Heart left ventricle (tissue), 16 donors: ENCODE measurements around the gene MSI2. TPM values are rescaled to one million over a fixed set of nuclear protein-coding genes. Genes with fewer than 3 reads are reported as not detected.

Experiments used
- ATAC-seq, 4 donors: fragments of 200-7000 bp; cut with Tn5 transposase; one replicate each; pipeline ENCODE4 v1.9.1; 2020 to 2022; ENCODE audit warnings: moderate library complexity in 4 of 4, mild to moderate bottlenecking in 3 of 4, moderate number of reproducible peaks in 1 of 4
- DNase-seq, 5 donors: peaks; one replicate each; pipeline ENCODE4 v3.0.0-alpha.2; 2020
- H3K27ac ChIP-seq, 12 donors: fragments of 200-600 bp; sonication (generic) in 4 of 12; one replicate each; pipeline versions ENCODE4 v1.5.0 to v1.8.0; 2016 to 2022; ENCODE audit warnings: mild to moderate bottlenecking in 2 of 12
- H3K27me3 ChIP-seq, 9 donors: fragments of 200-600 bp; sonication (generic) in 2 of 9; one replicate each; pipeline versions ENCODE4 v1.5.1 to v1.8.0; 2016 to 2022; ENCODE audit warnings: mild to moderate bottlenecking in 3 of 9
- H3K36me3 ChIP-seq, 9 donors: fragments of 200-600 bp; sonication (generic) in 2 of 9; one replicate each; pipeline versions ENCODE4 v1.5.0 to v1.8.0; 2018 to 2022; ENCODE audit warnings: mild to moderate bottlenecking in 2 of 9
- H3K4me1 ChIP-seq, 12 donors: fragments of 200-600 bp; sonication (generic) in 4 of 12; one replicate each; pipeline versions ENCODE4 v1.5.0 to v1.8.0; 2016 to 2022; ENCODE audit warnings: mild to moderate bottlenecking in 3 of 12
- H3K4me3 ChIP-seq, 12 donors: fragments of 200-600 bp; sonication (generic) in 4 of 12; one replicate each; pipeline versions ENCODE4 v1.5.0 to v1.8.0; 2017 to 2022; ENCODE audit warnings: mild to moderate bottlenecking in 9 of 12, moderate library complexity in 4 of 12
- H3K9me3 ChIP-seq, 12 donors: fragments of 200-600 bp; sonication (generic) in 4 of 12; one replicate each; pipeline versions ENCODE4 v1.5.0 to v1.8.0; 2016 to 2022; ENCODE audit warnings: mild to moderate bottlenecking in 1 of 12
- CTCF ChIP-seq, 12 donors: fragments of 200-600 bp; sonication (generic) in 4 of 12; IDR thresholded peaks; one replicate each; pipeline versions ENCODE4 v1.5.0 to v1.8.0; 2018 to 2022; ENCODE audit warnings: antibody characterized with exemption in 12 of 12, mild to moderate bottlenecking in 5 of 12
- POLR2A ChIP-seq, 2 donors: fragments of 450-650 bp; IDR thresholded peaks; one replicate each; pipeline ENCODE4 v1.6.1; 2017; ENCODE audit warnings: antibody characterized with exemption in 2 of 2, mild to moderate bottlenecking in 2 of 2, moderate library complexity in 2 of 2
- WGBS, 4 donors: extraction: QIAGEN DNeasy Blood & Tissue Kit in 2 of 4; methylation state at CpG; one replicate each; pipeline versions ENCODE4 v1.1.5 to v1.1.7; 2013 to 2018; 5-methylcytosine and 5-hydroxymethylcytosine counted together
- intact Hi-C, 10 donors: fragments of 100-400 bp; cut with DNase I; formaldehyde crosslinking; loops; one replicate each; pipeline versions ENCODE4 v1.11.1 to v1.14.2; 2022
- polyA plus RNA-seq, 2 donors: library from polyadenylated mRNA; stranded (reverse); fragments of 200-250 nt; gene quantifications; one replicate each; pipeline ENCODE4 v1.2.3, GENCODE V29; 2013
- total RNA-seq, 9 donors: library from RNA; depleted of rRNA in 2 of 9; stranded (reverse); fragments of >200 nt in 2 of 9; fragmentation: NEBNext Ultra II Directional in 3 of 9; extraction: Animal tissue kit (Norgen Biotek cat#: 25700) in 3 of 9; gene quantifications; one replicate each; pipeline versions ENCODE4 v1.1.0 to v1.2.4, GENCODE V29; 2016 to 2023
- donor health status: ischemic (EF 13 %, LVEDD 7.1; RV severe dilation, severe dysfunction).
- donor health status: healthy with polysubstance abuse.
- donor health status: DM: no; HTN: yes; CAD: no.
- donor health status: DM: no; HTN: no; CAD: no.
- donor health status: ischemic (EF 25% LVEDD 6.9; RV normal size, moderate dysfunction).
- donor health status: ischemic (EF 25% LVEDD 5.7; RV mildly dilated, moderate dysfunction).
- donor health status: healthy.
- donor health status: DM: yes; HTN: yes; CAD: no.
- donor health status: ischemic (EF 35%, LVEDD 5.7; RV mildly dilated, moderate dysfunction).
- donor health status: nonischemic (EF 11% LVEDD 7.7; RV severe dilation, severe dysfunction).
- donor health status: DM: yes; HTN: yes; CAD: no.
- donor health status: PGD.
- donor health status: ischemic (EF 29% LVEDD 5.4; RV normal size, mild dysfunction).
- donor health status: nonischemic (EF 23%, LVEDD 6.1; RV moderate dilation, normal function).

The MSI2 gene
- total and polyA plus RNA-seq, 11 donors = 35.9 to 120 (median 104) TPM

- WGBS, 4 donors = 62 to 70% (median 65%) methylated on average over 9 of the region's 9 CpGs
- intact Hi-C loops = loop anchor here in 1 of 10 donors (10.0 kb wide), 1 partner anchor 87 kb away; the partner anchor contains the start of gene MSI2
- Histone ChIP-seq H3K27me3 (no peaks in the 10 kb centered on the region), H3K9me3 (no peaks in the 10 kb centered on the region), H3K4me3 (no peak overlapping the region), H3K36me3 (no peaks in the 10 kb centered on the region), H3K4me1 (peaks cover 0 to 63% (median 20%) of the 10 kb centered on the region in 12 donors), H3K27ac (peak overlapping the region in 2 of 12 donors; percentile 1 to 25)
- ATAC-seq (no peak), DNase-seq (no peak)
- TF ChIP-seq CTCF (IDR thresholded peaks at IDR 0.05) (no peak), POLR2A (IDR thresholded peaks at IDR 0.05) (no peak)
These were observed 85.6 kb downstream of the MSI2 start for GRCh38 chr17:57341611-57342540.

DNA sequence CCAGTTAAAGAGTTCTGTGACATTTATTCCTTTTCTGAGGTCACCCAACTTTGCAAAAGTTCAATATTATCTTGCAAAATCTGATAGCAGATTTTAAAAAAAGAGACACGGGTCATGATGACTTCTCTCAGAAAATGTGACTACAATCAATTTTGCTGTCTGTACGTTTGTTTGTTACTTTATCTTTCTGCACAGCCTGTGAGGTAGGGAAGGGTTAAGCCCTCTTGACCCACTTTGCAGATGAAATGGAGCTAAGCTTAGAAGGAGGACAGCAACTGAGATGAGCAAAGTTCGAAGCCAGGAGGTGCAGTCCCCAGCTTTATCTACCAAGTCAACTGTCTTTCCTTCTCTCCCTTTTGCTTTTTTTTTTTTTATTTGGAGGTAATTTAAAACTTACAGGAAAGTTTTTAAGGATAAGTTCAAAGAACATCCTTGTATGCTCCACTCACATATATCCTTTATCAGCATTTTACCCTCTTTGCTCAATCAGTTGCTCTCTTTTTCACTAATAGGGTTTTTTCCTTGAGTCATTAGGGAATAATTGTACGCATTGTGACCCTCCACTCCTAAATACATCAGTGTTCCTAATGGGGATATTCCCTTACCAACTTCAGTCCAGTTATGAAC is 86.8 kb downstream of the MSI2 start:
- Histone ChIP-seq H3K4me3 (no peak overlapping the region), H3K4me1 (peaks cover 0 to 51% (median 15%) of the 10 kb centered on the region in 12 donors), H3K27me3 (no peaks in the 10 kb centered on the region), H3K27ac (no peak overlapping the region), H3K36me3 (peaks cover 0 to 7% (median 4%) of the 10 kb centered on the region in 9 donors), H3K9me3 (no peaks in the 10 kb centered on the region)
- WGBS, 4 donors = 74 to 76% (median 75%) methylated on average over 4 of the region's 4 CpGs
- TF ChIP-seq POLR2A (IDR thresholded peaks at IDR 0.05) (no peak), CTCF (IDR thresholded peaks at IDR 0.05) (no peak)
- DNase-seq (no peak), ATAC-seq (no peak)
- intact Hi-C loops = loop anchor here in 1 of 10 donors (10.0 kb wide), 1 partner anchor 88 kb away; the partner anchor contains the start of gene MSI2

DNA sequence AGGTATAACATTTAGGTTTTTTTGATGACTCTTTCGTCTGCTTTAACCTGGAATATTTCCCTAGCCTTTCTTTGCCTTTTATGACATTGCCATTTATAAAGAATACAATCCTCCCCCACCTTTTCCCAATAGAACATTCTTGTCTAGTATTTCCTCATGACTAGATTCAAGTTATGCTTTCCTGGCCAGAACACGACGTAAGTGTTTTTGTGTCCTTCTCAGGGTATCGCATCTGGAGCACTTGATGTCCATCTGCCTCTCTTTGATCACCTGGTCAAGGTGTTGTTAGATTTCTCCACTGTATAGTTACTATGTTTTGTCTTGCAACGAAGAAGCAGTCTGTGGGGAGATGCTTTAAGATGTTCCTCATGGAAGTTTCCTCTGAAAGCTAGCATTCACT is 87.4 kb downstream of the MSI2 start:
- no peak overlapping the region for H3K27ac ChIP-seq
- 59 to 65% (median 60%) methylated on average over 5 of the region's 5 CpGs for WGBS, 4 donors
- H3K4me3 ChIP-seq = no peak overlapping the region
- DNase-seq (no peak), ATAC-seq (no peak)
- peaks cover 0 to 49% (median 15%) of the 10 kb centered on the region in 12 donors for H3K4me1 ChIP-seq
- no peak for TF ChIP-seq CTCF (IDR thresholded peaks at IDR 0.05)
- no peak for TF ChIP-seq POLR2A (IDR thresholded peaks at IDR 0.05)
- no peaks in the 10 kb centered on the region for H3K27me3 ChIP-seq
- H3K9me3 ChIP-seq = no peaks in the 10 kb centered on the region
- H3K36me3 ChIP-seq = peaks cover 0 to 11% (median 4%) of the 10 kb centered on the region in 9 donors
- intact Hi-C loops = loop anchor here in 1 of 10 donors (10.0 kb wide), 1 partner anchor 89 kb away; the partner anchor contains the start of gene MSI2

DNA sequence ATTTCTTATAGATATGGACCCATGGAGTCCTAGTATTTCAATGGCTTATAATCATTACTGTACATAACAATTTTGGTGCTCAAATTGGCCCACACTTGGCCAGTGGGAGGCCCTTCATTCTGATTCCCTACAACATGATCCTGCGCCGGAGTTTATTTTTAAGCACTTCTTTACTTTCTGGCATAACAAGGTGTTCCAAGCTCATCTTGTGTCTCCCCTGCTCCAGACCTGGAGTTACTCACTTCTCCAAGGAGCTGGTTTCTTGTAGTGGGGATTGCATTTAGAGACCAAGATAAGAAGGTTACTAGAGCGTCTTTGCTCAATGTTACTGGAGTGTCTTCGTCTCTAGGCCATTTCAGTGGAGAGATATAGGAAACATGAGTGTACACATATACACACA is 87.9 kb downstream of the MSI2 start:
- intact Hi-C loops = loop anchor here in 1 of 10 donors (10.0 kb wide), 1 partner anchor 89 kb away; the partner anchor contains the start of gene MSI2
- no peak overlapping the region for H3K4me3 ChIP-seq
- H3K27me3 ChIP-seq = no peaks in the 10 kb centered on the region
- peaks cover 0 to 11% (median 4%) of the 10 kb centered on the region in 9 donors for H3K36me3 ChIP-seq
- DNase-seq = no peak
- H3K9me3 ChIP-seq = no peaks in the 10 kb centered on the region
- ATAC-seq = no peak
- no peak overlapping the region for H3K27ac ChIP-seq
- H3K4me1 ChIP-seq = peaks cover 0 to 50% (median 15%) of the 10 kb centered on the region in 12 donors
- 88 to 97% (median 95%) methylated on average over 4 of the region's 4 CpGs for WGBS, 4 donors
- TF ChIP-seq POLR2A (IDR thresholded peaks at IDR 0.05) (no peak), CTCF (IDR thresholded peaks at IDR 0.05) (no peak)
